ENCODE measurements around the gene RNF220.

The RNF220 gene

GRCh38 chr1:44545961-44546360, 140.9 kb downstream of the RNF220 start:
- Histone ChIP-seq H4K91ac (ENCODE audit: low read depth, low read length) (no peak overlapping the region), H3K27ac (ENCODE audit: low read depth, low read length) (no peak overlapping the region), H3K27me3 (ENCODE audit: insufficient read depth, low read length) (peaks cover 3% of the 10 kb centered on the region), H3K79me1 (ENCODE audit: low read length) (no peaks in the 10 kb centered on the region), H2AK5ac (ENCODE audit: low read length) (no peak overlapping the region), H4K12ac (ENCODE audit: low read depth, low read length) (no peak overlapping the region), H3K18ac (ENCODE audit: low read length) (no peak overlapping the region), H3K23ac (ENCODE audit: low read length) (no peak overlapping the region), H2BK120ac (ENCODE audit: insufficient read depth, low read length, poor library complexity) (no peak overlapping the region), H3K9ac (ENCODE audit: low read length) (no peak overlapping the region), H3K4me2 (ENCODE audit: low read length) (no peak overlapping the region), H3K79me2 (ENCODE audit: control insufficient read depth, insufficient read depth, low read length, poor library complexity) (no peaks in the 10 kb centered on the region), H2AFZ (ENCODE audit: insufficient read depth, low read length, poor library complexity) (no peak overlapping the region), H3K9me3 (ENCODE audit: insufficient read depth, low read depth, low read length) (peaks cover 7% of the 10 kb centered on the region), H3K36me3 (ENCODE audit: control insufficient read depth in 1 of 2, insufficient read depth in 2 of 2, low read length in 2 of 2) (no peaks in the 10 kb centered on the region), H2BK12ac (ENCODE audit: low read length) (no peak overlapping the region), H3K14ac (ENCODE audit: low read length) (no peak overlapping the region), H3K4me3 (ENCODE audit: low read depth, low read length) (no peak overlapping the region), H3K4me1 (ENCODE audit: control insufficient read depth in 1 of 2, insufficient read depth in 2 of 2, low read length in 2 of 2) (peaks cover 0 to 2% of the 10 kb centered on the region in 2 experiments), H2BK5ac (ENCODE audit: low read depth, low read length, poor library complexity) (no peak overlapping the region), H3K4ac (ENCODE audit: low read depth, low read length) (no peak overlapping the region), H4K8ac (ENCODE audit: low read depth, low read length) (no peak overlapping the region)
- WGBS (ENCODE audit: extremely low coverage, insufficient coverage, insufficient read length), result no CpG with 5 or more reads among the region's 6 CpGs
- peak; percentile 18 to 50 for DNase-seq

GRCh38 chr1:44546403-44547053, 141.5 kb downstream of the RNF220 start:
- no peak overlapping the region for H3K9ac ChIP-seq (ENCODE audit: low read length)
- no peak overlapping the region for H3K23ac ChIP-seq (ENCODE audit: low read length)
- H3K4me2 ChIP-seq (ENCODE audit: low read length), result no peak overlapping the region
- H3K14ac ChIP-seq (ENCODE audit: low read length), result no peak overlapping the region
- no peak overlapping the region for H2BK5ac ChIP-seq (ENCODE audit: low read depth, low read length, poor library complexity)
- H2AK5ac ChIP-seq (ENCODE audit: low read length), result no peak overlapping the region
- H3K36me3 ChIP-seq (ENCODE audit: control insufficient read depth in 1 of 2, insufficient read depth in 2 of 2, low read length in 2 of 2), result no peaks in the 10 kb centered on the region
- H3K18ac ChIP-seq (ENCODE audit: low read length), result no peak overlapping the region
- no peaks in the 10 kb centered on the region for H3K79me1 ChIP-seq (ENCODE audit: low read length)
- no CpG with 5 or more reads among the region's 10 CpGs for WGBS (ENCODE audit: extremely low coverage, insufficient coverage, insufficient read length)
- H4K12ac ChIP-seq (ENCODE audit: low read depth, low read length), result no peak overlapping the region
- H3K27me3 ChIP-seq (ENCODE audit: insufficient read depth, low read length), result peaks cover 3% of the 10 kb centered on the region
- no peak for DNase-seq
- H3K4ac ChIP-seq (ENCODE audit: low read depth, low read length), result no peak overlapping the region
- no peak overlapping the region for H2BK12ac ChIP-seq (ENCODE audit: low read length)
- no peak overlapping the region for H4K8ac ChIP-seq (ENCODE audit: low read depth, low read length)
- no peak overlapping the region for H3K4me3 ChIP-seq (ENCODE audit: low read depth, low read length)
- no peak overlapping the region for H4K91ac ChIP-seq (ENCODE audit: low read depth, low read length)
- no peak overlapping the region for H2AFZ ChIP-seq (ENCODE audit: insufficient read depth, low read length, poor library complexity)
- H3K9me3 ChIP-seq (ENCODE audit: insufficient read depth, low read depth, low read length), result peaks cover 7% of the 10 kb centered on the region
- no peaks in the 10 kb centered on the region for H3K79me2 ChIP-seq (ENCODE audit: control insufficient read depth, insufficient read depth, low read length, poor library complexity)
- H3K4me1 ChIP-seq (ENCODE audit: control insufficient read depth in 1 of 2, insufficient read depth in 2 of 2, low read length in 2 of 2), result peaks cover 0 to 2% of the 10 kb centered on the region in 2 experiments
- H2BK120ac ChIP-seq (ENCODE audit: insufficient read depth, low read length, poor library complexity), result no peak overlapping the region
- no peak overlapping the region for H3K27ac ChIP-seq (ENCODE audit: low read depth, low read length)

GRCh38 chr1:44547361-44547760, 142.3 kb downstream of the RNF220 start:
- Histone ChIP-seq H2BK12ac (ENCODE audit: low read length) (no peak overlapping the region), H4K91ac (ENCODE audit: low read depth, low read length) (no peak overlapping the region), H3K36me3 (ENCODE audit: control insufficient read depth in 1 of 2, insufficient read depth in 2 of 2, low read length in 2 of 2) (no peaks in the 10 kb centered on the region), H3K79me2 (ENCODE audit: control insufficient read depth, insufficient read depth, low read length, poor library complexity) (no peaks in the 10 kb centered on the region), H3K4me3 (ENCODE audit: low read depth, low read length) (no peak overlapping the region), H2AFZ (ENCODE audit: insufficient read depth, low read length, poor library complexity) (no peak overlapping the region), H2AK5ac (ENCODE audit: low read length) (no peak overlapping the region), H3K14ac (ENCODE audit: low read length) (no peak overlapping the region), H3K9me3 (ENCODE audit: insufficient read depth, low read depth, low read length) (peaks cover 6% of the 10 kb centered on the region), H3K27ac (ENCODE audit: low read depth, low read length) (no peak overlapping the region), H2BK5ac (ENCODE audit: low read depth, low read length, poor library complexity) (no peak overlapping the region), H3K4ac (ENCODE audit: low read depth, low read length) (no peak overlapping the region), H3K23ac (ENCODE audit: low read length) (no peak overlapping the region), H3K18ac (ENCODE audit: low read length) (no peak overlapping the region), H4K8ac (ENCODE audit: low read depth, low read length) (no peak overlapping the region), H3K27me3 (ENCODE audit: insufficient read depth, low read length) (peaks cover 3% of the 10 kb centered on the region), H3K4me1 (ENCODE audit: control insufficient read depth in 1 of 2, insufficient read depth in 2 of 2, low read length in 2 of 2) (peaks cover 0 to 2% of the 10 kb centered on the region in 2 experiments), H4K12ac (ENCODE audit: low read depth, low read length) (no peak overlapping the region), H3K4me2 (ENCODE audit: low read length) (no peak overlapping the region), H3K79me1 (ENCODE audit: low read length) (no peaks in the 10 kb centered on the region), H2BK120ac (ENCODE audit: insufficient read depth, low read length, poor library complexity) (no peak overlapping the region), H3K9ac (ENCODE audit: low read length) (no peak overlapping the region)
- no peak for DNase-seq
- WGBS (ENCODE audit: extremely low coverage, insufficient coverage, insufficient read length), result no CpG with 5 or more reads among the region's 6 CpGs

- peak in 1 of 2 donors; percentile 23 for DNase-seq
- no peak overlapping the region for H3K18ac ChIP-seq (ENCODE audit: low read length)
Observed at GRCh38 chr1:44547837-44548236, 142.8 kb downstream of the RNF220 start.

More at GRCh38 chr1:44547837-44548236, 142.8 kb downstream of the RNF220 start:
- Histone ChIP-seq H3K9ac (ENCODE audit: low read length) (no peak overlapping the region), H3K4me3 (ENCODE audit: low read depth, low read length) (no peak overlapping the region), H2BK5ac (ENCODE audit: low read depth, low read length, poor library complexity) (no peak overlapping the region), H3K4ac (ENCODE audit: low read depth, low read length) (no peak overlapping the region), H4K91ac (ENCODE audit: low read depth, low read length) (no peak overlapping the region), H3K27me3 (ENCODE audit: insufficient read depth, low read length) (no peaks in the 10 kb centered on the region), H2BK12ac (ENCODE audit: low read length) (no peak overlapping the region), H2BK120ac (ENCODE audit: insufficient read depth, low read length, poor library complexity) (no peak overlapping the region), H4K12ac (ENCODE audit: low read depth, low read length) (no peak overlapping the region), H3K14ac (ENCODE audit: low read length) (no peak overlapping the region), H3K4me2 (ENCODE audit: low read length) (no peak overlapping the region), H3K27ac (ENCODE audit: low read depth, low read length) (no peak overlapping the region), H4K8ac (ENCODE audit: low read depth, low read length) (no peak overlapping the region), H3K4me1 (ENCODE audit: control insufficient read depth in 1 of 2, insufficient read depth in 2 of 2, low read length in 2 of 2) (peaks cover 0 to under 1% of the 10 kb centered on the region in 2 experiments), H2AFZ (ENCODE audit: insufficient read depth, low read length, poor library complexity) (no peak overlapping the region), H3K23ac (ENCODE audit: low read length) (no peak overlapping the region), H3K79me1 (ENCODE audit: low read length) (no peaks in the 10 kb centered on the region), H3K36me3 (ENCODE audit: control insufficient read depth in 1 of 2, insufficient read depth in 2 of 2, low read length in 2 of 2) (no peaks in the 10 kb centered on the region), H3K79me2 (ENCODE audit: control insufficient read depth, insufficient read depth, low read length, poor library complexity) (no peaks in the 10 kb centered on the region), H2AK5ac (ENCODE audit: low read length) (no peak overlapping the region), H3K9me3 (ENCODE audit: insufficient read depth, low read depth, low read length) (peaks cover 3% of the 10 kb centered on the region)
- WGBS (ENCODE audit: extremely low coverage, insufficient coverage, insufficient read length), result no CpG with 5 or more reads among the region's 8 CpGs

Measured in trophoblast cell (in vitro differentiated cells and primary cell).